Hepatocyte (in vitro differentiated cells): ENCODE results near the gene BPIFB2. TPM values are rescaled to one million over a fixed set of nuclear protein-coding genes. Genes with fewer than 3 reads are reported as not detected.

ENCODE experiments used
- DNase-seq: peaks from one replicate; pipeline ENCODE4 v3.0.0-alpha.2; 2016; ENCODE audit warnings: low spot score
- H2AFZ ChIP-seq: fragments of 200-600 bp; sonication (generic); 2 replicates; pipeline ENCODE4 v1.6.0; 2016; ENCODE audit warnings: antibody characterized with exemption, mild to moderate bottlenecking
- H3K27ac ChIP-seq: fragments of 200-600 bp; sonication (generic); 2 replicates; pipeline ENCODE4 v1.5.1; 2016; ENCODE audit warnings: mild to moderate bottlenecking
- H3K27me3 ChIP-seq: fragments of 200-600 bp; sonication (generic); 2 replicates; pipeline ENCODE4 v1.6.1; 2016
- H3K36me3 ChIP-seq: fragments of 200-600 bp; sonication (generic); replicated peaks from 2 replicates; pipeline ENCODE4 v1.5.1; 2016; ENCODE audit warnings: low read depth; ENCODE audit not compliant: insufficient read depth
- H3K4me1 ChIP-seq: fragments of 200-600 bp; sonication (generic); 2 replicates; pipeline ENCODE4 v1.5.1; 2016; ENCODE audit warnings: mild to moderate bottlenecking, moderate library complexity; ENCODE audit not compliant: insufficient read depth
- H3K4me2 ChIP-seq: fragments of 200-600 bp; sonication (generic); 2 replicates; pipeline ENCODE4 v1.6.0; 2016
- H3K4me3 ChIP-seq: fragments of 200-600 bp; sonication (generic); 2 replicates; pipeline ENCODE4 v1.5.1; 2016; ENCODE audit warnings: mild to moderate bottlenecking
- H3K79me2 ChIP-seq: fragments of 200-600 bp; sonication (generic); 2 replicates; pipeline ENCODE4 v1.6.0; 2017; ENCODE audit warnings: mild to moderate bottlenecking
- H3K9me2 ChIP-seq: fragments of 200-600 bp; sonication (generic); replicated peaks from 2 replicates; pipeline ENCODE4 v1.6.0; 2017; ENCODE audit warnings: mild to moderate bottlenecking; ENCODE audit not compliant: insufficient read depth
- H3K9me3 ChIP-seq: fragments of 200-600 bp; sonication (generic); 2 replicates; pipeline ENCODE4 v1.5.1; 2016; ENCODE audit warnings: low read depth, mild to moderate bottlenecking
- H4K20me1 ChIP-seq: fragments of 200-600 bp; sonication (generic); 2 replicates; pipeline ENCODE4 v1.6.0; 2016; ENCODE audit warnings: mild to moderate bottlenecking; ENCODE audit not compliant: insufficient read depth, poor library complexity, severe bottlenecking
- CTCF ChIP-seq: fragments of 200-600 bp; sonication (generic); IDR thresholded peaks from 2 replicates; pipeline ENCODE4 v1.5.1; 2016; ENCODE audit warnings: antibody characterized with exemption, mild to moderate bottlenecking; ENCODE audit not compliant: poor library complexity
- EZH2 ChIP-seq: fragments of 200-600 bp; sonication (generic); IDR thresholded peaks from 2 replicates; pipeline ENCODE4 v1.6.1; 2016; ENCODE audit warnings: antibody characterized with exemption, mild to moderate bottlenecking, borderline replicate concordance
- EZH2phosphoT487 ChIP-seq: fragments of 200-600 bp; sonication (generic); IDR thresholded peaks from one replicate; pipeline ENCODE4 v1.6.1; 2018; ENCODE audit warnings: antibody characterized with exemption, mild to moderate bottlenecking, low read depth, moderate library complexity; ENCODE audit not compliant: unreplicated experiment, severe bottlenecking
- WGBS: methylation state at CpG from one replicate; pipeline ENCODE4 v1.1.6; 2016; ENCODE audit warnings: low lambda C conversion rate; ENCODE audit errors: missing lambda C conversion rate; 5-methylcytosine and 5-hydroxymethylcytosine counted together
- polyA plus RNA-seq: library from polyadenylated mRNA; unstranded; fragments of >200 nt; fragmentation: Nextera tagmentation; extraction: Ambion mirVana; gene quantifications from 2 replicates; pipeline ENCODE4 v1.2.1, GENCODE V29; 2016
- total RNA-seq: library from RNA; depleted of rRNA; stranded (reverse); fragments of >200 nt; gene quantifications from 2 replicates; pipeline ENCODE4 v1.2.3, GENCODE V29; 2014

BPIFB2 gene
- total and polyA plus RNA-seq, 2 experiments from 2014 or later = 0.30 to 0.70 TPM

- Histone ChIP-seq H4K20me1 (no peaks in the 10 kb centered on the region), H3K4me1 (no peaks in the 10 kb centered on the region), H3K36me3 (no peaks in the 10 kb centered on the region), H3K9me3 (no peaks in the 10 kb centered on the region), H3K4me2 (no peak overlapping the region), H3K9me2 (no peaks in the 10 kb centered on the region), H3K27me3 (peaks cover 18% of the 10 kb centered on the region), H3K79me2 (no peaks in the 10 kb centered on the region), H3K27ac (no peak overlapping the region), H3K4me3 (no peak overlapping the region), H2AFZ (no peak overlapping the region)
- TF ChIP-seq CTCF (no peak), EZH2 (no peak), EZH2phosphoT487 (no peak)
- DNase-seq = no peak
- WGBS = 88% methylated on average over 9 of the region's 9 CpGs
These were observed 22.6 kb downstream of the BPIFB2 start for GRCh38 chr20:33030076-33030475.

GRCh38 chr20:33030569-33030968 lies 23.1 kb downstream of the BPIFB2 start:
- no peak overlapping the region for H2AFZ ChIP-seq
- no peaks in the 10 kb centered on the region for H3K9me3 ChIP-seq
- H3K79me2 ChIP-seq = no peaks in the 10 kb centered on the region
- no peak overlapping the region for H3K4me2 ChIP-seq
- no peaks in the 10 kb centered on the region for H3K36me3 ChIP-seq
- no peak overlapping the region for H3K4me3 ChIP-seq
- TF ChIP-seq EZH2 = no peak
- TF ChIP-seq CTCF = no peak
- TF ChIP-seq EZH2phosphoT487 = no peak
- DNase-seq = no peak
- WGBS = 93% methylated on average over 6 of the region's 6 CpGs
- no peaks in the 10 kb centered on the region for H4K20me1 ChIP-seq
- peaks cover 20% of the 10 kb centered on the region for H3K27me3 ChIP-seq
- no peak overlapping the region for H3K27ac ChIP-seq
- no peaks in the 10 kb centered on the region for H3K4me1 ChIP-seq
- no peaks in the 10 kb centered on the region for H3K9me2 ChIP-seq

- Histone ChIP-seq H3K4me1 (no peaks in the 10 kb centered on the region), H3K36me3 (no peaks in the 10 kb centered on the region), H3K27ac (no peak within 1 kb of the TSS), H3K4me2 (no peak within 1 kb of the TSS), H3K79me2 (no peaks in the 10 kb centered on the region), H2AFZ (no peak within 1 kb of the TSS), H3K9me2 (no peaks in the 10 kb centered on the region), H3K9me3 (no peaks in the 10 kb centered on the region), H3K27me3 (peaks cover 24% of the 10 kb centered on the region), H4K20me1 (no peaks in the 10 kb centered on the region), H3K4me3 (no peak within 1 kb of the TSS)
- TF ChIP-seq EZH2 = no peak
- no peak for TF ChIP-seq EZH2phosphoT487
- TF ChIP-seq CTCF = no peak
- no peak for DNase-seq
- 94% methylated on average over 10 of the region's 10 CpGs for WGBS
These were observed 24.0 kb downstream of the BPIFB2 start, which contains the start of gene BPIFB6 for GRCh38 chr20:33031531-33031930. Gene BPIFB6 (plus strand): TSS chr20:33031648. CDS start chr20:33031648, 0 bp downstream.

- no peak overlapping the region for H3K4me3 ChIP-seq
- no peak overlapping the region for H3K4me2 ChIP-seq
- H3K9me2 ChIP-seq = no peaks in the 10 kb centered on the region
- no peaks in the 10 kb centered on the region for H3K36me3 ChIP-seq
- 83% methylated on average over 6 of the region's 6 CpGs for WGBS
- no peak overlapping the region for H2AFZ ChIP-seq
- no peaks in the 10 kb centered on the region for H3K4me1 ChIP-seq
- TF ChIP-seq EZH2 = no peak
- no peak for TF ChIP-seq CTCF
- no peak for TF ChIP-seq EZH2phosphoT487
- no peak for DNase-seq
- no peaks in the 10 kb centered on the region for H3K9me3 ChIP-seq
- no peaks in the 10 kb centered on the region for H3K79me2 ChIP-seq
- no peaks in the 10 kb centered on the region for H4K20me1 ChIP-seq
- H3K27me3 ChIP-seq = peaks cover 24% of the 10 kb centered on the region
- H3K27ac ChIP-seq = no peak overlapping the region
These were observed 25.1 kb downstream of the BPIFB2 start for GRCh38 chr20:33032555-33032954.
